HEK293 (cell line): Measurements from ENCODE around the gene AFF1.
"Not testable (repeated sequence)": the region's sequence is repeated elsewhere in the genome, so short reads cannot be mapped to it uniquely, and the experiment has no call there.

Source experiments
- CTCF ChIA-PET: fragments of 350-600 bp; formaldehyde crosslinking; extraction: SDS; loops from one replicate; lab custom pipeline; 2021; ENCODE audit warnings: antibody characterized with exemption; lab: Yijun Ruan, JAX
- POLR2A ChIA-PET: fragments of 300-600 bp; formaldehyde crosslinking; extraction: SDS; loops from one replicate; lab custom pipeline; 2020; ENCODE audit warnings: antibody characterized with exemption, inconsistent platforms; lab: Yijun Ruan, JAX
- H3K27ac ChIP-seq: fragments of 200-500 bp; sonication (Bioruptor generic); 2 replicates; pipeline ENCODE4 v1.5.1; 2014; ENCODE audit warnings: low read depth, low read length, control low read depth, inconsistent platforms; ENCODE audit errors: extremely low read depth
- H3K36me3 ChIP-seq, 2 experiments: fragments of 200-500 bp in 1 of 2; sonication (Bioruptor generic) in 1 of 2; 1 replicate in 1 of 2; 2 replicates in 1 of 2; pipeline ENCODE4 v1.5.1; 2014 to 2017; ENCODE audit warnings: inconsistent platforms in 2 of 2, low read length in 2 of 2; ENCODE audit not compliant: control insufficient read depth in 2 of 2, insufficient read depth in 1 of 2
- H3K4me1 ChIP-seq: fragments of 200-500 bp; sonication (Bioruptor generic); 2 replicates; pipeline ENCODE4 v1.5.1; 2014; ENCODE audit warnings: mild to moderate bottlenecking, low read length, inconsistent platforms; ENCODE audit not compliant: control insufficient read depth, insufficient read depth
- H3K4me3 ChIP-seq: 2 replicates; pipeline ENCODE4 v1.5.1; 2011; ENCODE audit warnings: low read depth, mild to moderate bottlenecking, control low read depth, low read length, moderate library complexity
- H3K9me3 ChIP-seq: fragments of 200-500 bp; sonication (Bioruptor generic); 2 replicates; pipeline ENCODE4 v1.5.1; 2014; ENCODE audit warnings: low read depth, low read length, inconsistent platforms; ENCODE audit not compliant: control insufficient read depth, insufficient read depth
- EGR2 ChIP-seq: fragments of 450-650 bp; formaldehyde crosslinking; IDR thresholded peaks from 2 replicates; pipeline ENCODE4 v1.5.1; 2016; ENCODE audit warnings: low read depth, missing biosample characterization, missing genetic modification characterization
- FEZF1 ChIP-seq: fragments of 450-650 bp; formaldehyde crosslinking; IDR thresholded peaks from 2 replicates; pipeline ENCODE4 v1.5.1; 2016; ENCODE audit warnings: missing biosample characterization, missing genetic modification characterization
- GLIS1 ChIP-seq: fragments of 450-650 bp; formaldehyde crosslinking; IDR thresholded peaks from 2 replicates; pipeline ENCODE4 v1.5.1; 2016; ENCODE audit warnings: missing biosample characterization, missing genetic modification characterization
- HOXC10 ChIP-seq: sonication (generic); formaldehyde crosslinking; IDR thresholded peaks from 2 replicates; pipeline ENCODE4 v1.8.1; 2023; ENCODE audit warnings: mild to moderate bottlenecking, missing genetic modification reagents
- SALL2 ChIP-seq: fragments of 450-650 bp; formaldehyde crosslinking; IDR thresholded peaks from 2 replicates; pipeline ENCODE4 v1.5.0; 2017; ENCODE audit warnings: missing biosample characterization, mild to moderate bottlenecking, missing genetic modification characterization, borderline replicate concordance
- SCRT1 ChIP-seq: fragments of 450-650 bp; formaldehyde crosslinking; IDR thresholded peaks from 2 replicates; pipeline ENCODE4 v1.5.1; 2016; ENCODE audit warnings: missing biosample characterization, missing genetic modification characterization, borderline replicate concordance
- ZBTB11 ChIP-seq: fragments of 450-650 bp; formaldehyde crosslinking; conservative IDR thresholded peaks from 2 replicates; pipeline ENCODE4 v1.5.1; 2016; ENCODE audit warnings: low read depth, missing biosample characterization, missing genetic modification characterization
- ZFP37 ChIP-seq: fragments of 450-650 bp; formaldehyde crosslinking; IDR thresholded peaks from 2 replicates; pipeline ENCODE4 v1.5.1; 2016; ENCODE audit warnings: missing biosample characterization, missing genetic modification characterization
- ZFP69B ChIP-seq: fragments of 450-650 bp; formaldehyde crosslinking; IDR thresholded peaks from 2 replicates; pipeline ENCODE4 v1.5.1; 2016; ENCODE audit warnings: missing biosample characterization, missing genetic modification characterization
- ZNF146 ChIP-seq: fragments of 450-650 bp; formaldehyde crosslinking; IDR thresholded peaks from 2 replicates; pipeline ENCODE4 v1.5.1; 2016; ENCODE audit warnings: missing biosample characterization, missing genetic modification characterization
- ZNF184 ChIP-seq: fragments of 450-650 bp; IDR thresholded peaks from 2 replicates; pipeline ENCODE4 v1.5.1; 2018; ENCODE audit warnings: missing biosample characterization, mild to moderate bottlenecking, missing genetic modification characterization
- ZNF24 ChIP-seq: fragments of 450-650 bp; formaldehyde crosslinking; IDR thresholded peaks from 2 replicates; pipeline ENCODE4 v1.5.1; 2016; ENCODE audit warnings: missing biosample characterization, missing genetic modification characterization
- ZNF280C ChIP-seq: fragments of 450-650 bp; formaldehyde crosslinking; IDR thresholded peaks from 2 replicates; pipeline ENCODE4 v1.5.1; 2016; ENCODE audit warnings: missing biosample characterization, missing genetic modification characterization
- ZNF292 ChIP-seq: fragments of 450-650 bp; formaldehyde crosslinking; IDR thresholded peaks from 2 replicates; pipeline ENCODE4 v1.5.1; 2016; ENCODE audit warnings: low read depth, missing biosample characterization, missing genetic modification characterization, borderline replicate concordance
- ZNF354C ChIP-seq: fragments of 450-650 bp; formaldehyde crosslinking; IDR thresholded peaks from 2 replicates; pipeline ENCODE4 v1.5.1; 2016; ENCODE audit warnings: missing biosample characterization, missing genetic modification characterization, low read depth, borderline replicate concordance
- ZNF513 ChIP-seq: fragments of 450-650 bp; IDR thresholded peaks from 2 replicates; pipeline ENCODE4 v1.5.1; 2018; ENCODE audit warnings: missing biosample characterization, missing genetic modification characterization
- ZNF585B ChIP-seq: fragments of 450-650 bp; formaldehyde crosslinking; IDR thresholded peaks from 2 replicates; pipeline ENCODE4 v1.5.1; 2016; ENCODE audit warnings: missing biosample characterization, missing genetic modification characterization
- ZNF621 ChIP-seq: fragments of 450-650 bp; formaldehyde crosslinking; IDR thresholded peaks from 2 replicates; pipeline ENCODE4 v1.5.1; 2017; ENCODE audit warnings: missing biosample characterization, missing genetic modification characterization
- ZNF660 ChIP-seq: fragments of 450-650 bp; IDR thresholded peaks from 2 replicates; pipeline ENCODE4 v1.5.1; 2018; ENCODE audit warnings: missing biosample characterization, mild to moderate bottlenecking, missing genetic modification characterization
- ZNF677 ChIP-seq: fragments of 450-650 bp; IDR thresholded peaks from 2 replicates; pipeline ENCODE4 v1.5.0; 2018; ENCODE audit warnings: missing biosample characterization, mild to moderate bottlenecking, missing genetic modification characterization, moderate library complexity
- ZNF701 ChIP-seq: fragments of 450-650 bp; formaldehyde crosslinking; IDR thresholded peaks from 2 replicates; pipeline ENCODE4 v1.5.1; 2016; ENCODE audit warnings: missing biosample characterization, missing genetic modification characterization
- ZNF707 ChIP-seq: fragments of 450-650 bp; formaldehyde crosslinking; IDR thresholded peaks from 2 replicates; pipeline ENCODE4 v1.5.1; 2016; ENCODE audit warnings: missing biosample characterization, missing genetic modification characterization
- ZNF747 ChIP-seq: fragments of 450-650 bp; formaldehyde crosslinking; IDR thresholded peaks from 2 replicates; pipeline ENCODE4 v1.5.1; 2016; ENCODE audit warnings: missing biosample characterization, missing genetic modification characterization
- ZNF777 ChIP-seq: fragments of 450-650 bp; formaldehyde crosslinking; IDR thresholded peaks from 2 replicates; pipeline ENCODE4 v1.5.1; 2017; ENCODE audit warnings: missing biosample characterization, missing genetic modification characterization, borderline replicate concordance
- ZNF837 ChIP-seq: fragments of 450-650 bp; formaldehyde crosslinking; IDR thresholded peaks from 2 replicates; pipeline ENCODE4 v1.5.1; 2016; ENCODE audit warnings: missing biosample characterization, missing genetic modification characterization

Gene AFF1

GRCh38 chr4:87071401-87071800 lies 136.6 kb downstream of the AFF1 start:
- Histone ChIP-seq H3K4me1 (peaks cover 23% of the 10 kb centered on the region), H3K9me3 (no peaks in the 10 kb centered on the region), H3K27ac (no peak overlapping the region)
- POLR2A ChIA-PET = no interaction called here
- TF ChIP-seq ZNF777 (tag by site-specific recombination) (no peak), ZBTB11 (tag by site-specific recombination) (no peak), ZNF184 (tag by site-specific recombination) (no peak), ZNF707 (tag by site-specific recombination) (no peak), ZNF354C (no peak), ZNF585B (tag by site-specific recombination) (no peak), ZFP69B (tag by site-specific recombination) (no peak), GLIS1 (tag by site-specific recombination) (no peak), ZNF837 (tag by site-specific recombination) (no peak)
- TF ChIP-seq, all 188 proteins: peak for 0
- H3K4me3 ChIP-seq = no peak overlapping the region
- CTCF ChIA-PET = interaction anchor here (0.7 kb wide), 1 partner anchor 488 kb away, joined by 3 read pairs; no protein-coding TSS in a partner anchor
- no peaks in the 10 kb centered on the region for H3K36me3 ChIP-seq

GRCh38 chr4:87072545-87072944 lies 137.7 kb downstream of the AFF1 start:
- H3K9me3 ChIP-seq, POLR2A ChIA-PET, H3K36me3 ChIP-seq, CTCF ChIA-PET, H3K27ac ChIP-seq, H3K4me3 ChIP-seq: not testable (repeated sequence)
- peaks cover 23% of the 10 kb centered on the region for H3K4me1 ChIP-seq

- Histone ChIP-seq H3K27ac (peak overlapping the region; percentile 50; the same call in 1 of the 2 replicates), H3K4me1 (peaks cover 19% of the 10 kb centered on the region), H3K36me3 (no peaks in the 10 kb centered on the region), H3K9me3 (no peaks in the 10 kb centered on the region), H3K4me3 (no peak overlapping the region)
- ChIA-PET POLR2A (no interaction called here), CTCF (no interaction called here)
- TF ChIP-seq EGR2 (tag by site-specific recombination) (no peak), HOXC10 (CRISPR knock-in tag) (no peak), ZNF24 (tag by site-specific recombination) (no peak), SALL2 (tag by site-specific recombination) (no peak), ZNF280C (tag by site-specific recombination) (no peak), ZNF621 (tag by site-specific recombination) (no peak), ZFP37 (no peak), FEZF1 (tag by site-specific recombination) (peak; percentile 26), ZNF677 (tag by site-specific recombination) (no peak), ZNF292 (no peak), ZNF660 (no peak; the same call in 1 of the 2 replicates), ZNF747 (tag by site-specific recombination) (no peak), ZNF146 (no peak), SCRT1 (tag by site-specific recombination) (no peak), ZNF513 (tag by site-specific recombination) (no peak), ZNF701 (tag by site-specific recombination) (no peak)
Observed at GRCh38 chr4:87073199-87074120, 138.6 kb downstream of the AFF1 start.
